Activated T-cell treated with anti-CD3 and anti-CD28 coated beads, Interleukin-2, amount 50 U/mL, for 1 hour (primary cell): ENCODE results near the gene SYS1.
A peak's percentile ranks its signal among the peaks of the same experiment; 100 is the strongest.

Source experiments
- DNase-seq: peaks from one replicate; pipeline ENCODE4 v3.0.0-alpha.2; 2020

Gene SYS1

GRCh38 chr20:45358282-45359068 is 4.5 kb upstream of the SYS1 start:
- no peak for DNase-seq

DNA sequence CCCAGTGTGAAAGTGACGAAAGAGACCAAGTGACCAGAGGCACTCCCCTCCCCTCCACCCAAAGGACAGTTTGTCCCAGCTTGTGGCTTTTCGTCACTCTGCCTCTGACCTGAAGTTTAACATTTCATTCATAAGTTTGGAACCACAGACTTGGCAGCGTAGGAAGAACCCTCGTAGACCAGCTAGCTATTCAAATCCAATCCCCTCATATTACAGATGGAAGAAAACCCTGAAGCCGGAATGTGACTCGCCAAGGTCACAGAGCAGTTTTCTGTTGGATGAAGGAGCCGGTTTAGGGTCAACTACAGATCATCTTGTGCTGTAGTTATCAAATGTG is 3.9 kb upstream of the SYS1 start:
- DNase-seq = no peak

GRCh38 chr20:45359406-45360148 is 3.4 kb upstream of the SYS1 start:
- DNase-seq = no peak

- DNase-seq = no peak
These were observed 1.2 kb upstream of the SYS1 start for GRCh38 chr20:45361793-45362192.

DNA sequence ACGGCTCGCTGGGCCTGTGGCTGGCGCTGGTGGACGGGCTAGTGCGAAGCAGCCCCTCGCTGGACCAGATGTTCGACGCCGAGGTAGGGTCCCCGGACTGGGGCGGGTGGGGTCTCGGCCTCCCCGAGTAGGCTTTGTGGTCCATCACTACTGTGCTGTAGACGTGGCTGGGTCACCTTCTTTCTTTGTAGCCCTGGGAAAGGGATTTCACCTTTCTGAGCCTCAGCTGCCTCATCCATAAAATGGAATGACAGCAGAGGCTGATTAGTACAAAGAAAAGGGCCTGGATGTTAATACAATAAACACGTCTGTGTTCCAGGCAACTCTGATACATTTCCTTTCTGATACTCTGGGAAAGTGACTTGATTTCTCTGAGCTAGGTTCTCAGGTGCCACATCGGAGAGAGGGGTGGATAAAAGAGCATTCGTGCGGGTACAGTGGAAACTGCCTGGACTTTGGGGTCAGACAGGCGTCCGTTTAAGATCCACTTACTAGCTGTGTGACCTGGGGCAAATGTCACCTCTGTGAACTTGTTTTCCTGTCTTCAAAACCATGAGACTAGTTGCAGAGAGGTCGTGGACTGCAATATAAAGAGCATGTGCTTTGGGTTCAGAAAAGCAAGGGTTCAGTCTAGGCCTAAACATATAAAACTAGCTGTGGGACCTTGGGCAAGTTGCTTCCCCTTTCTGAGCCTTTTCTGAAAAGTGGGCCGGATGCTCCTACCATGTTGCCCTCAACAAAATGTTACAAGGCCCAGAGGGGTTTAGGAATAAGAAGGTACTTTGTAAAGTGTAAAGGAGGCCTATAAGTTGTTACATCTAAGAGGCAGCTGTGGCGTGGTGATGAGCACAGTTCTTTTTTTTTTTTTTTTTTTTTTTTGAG is 896 bp downstream of the SYS1 start:
- DNase-seq = no peak

DNA sequence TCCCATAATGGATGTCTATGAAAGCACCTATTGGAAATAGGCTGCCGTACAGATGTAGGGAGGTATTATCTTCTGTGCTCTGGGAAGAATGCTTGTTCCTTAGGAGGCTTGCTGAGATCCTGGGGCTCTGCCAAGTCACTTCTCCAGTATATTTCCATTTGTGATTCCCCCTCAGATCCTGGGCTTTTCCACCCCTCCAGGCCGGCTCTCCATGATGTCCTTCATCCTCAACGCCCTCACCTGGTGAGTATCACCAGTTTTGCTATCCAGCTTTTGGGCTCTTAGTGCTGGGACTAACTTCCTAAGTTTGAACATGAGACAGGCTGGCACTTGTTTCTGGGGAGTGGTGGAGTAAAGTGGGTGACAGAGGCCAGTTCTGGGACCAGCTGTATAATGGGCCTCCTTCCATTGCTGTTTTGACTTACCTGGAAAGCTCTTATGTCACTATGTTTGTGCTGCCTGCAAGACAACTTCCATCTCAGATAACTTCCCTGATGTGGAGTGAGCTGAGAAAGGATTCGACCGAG is 2.6 kb downstream of the SYS1 start:
- DNase-seq = no peak

GRCh38 chr20:45366192-45366591 is 3.2 kb downstream of the SYS1 start:
- DNase-seq = no peak

DNA sequence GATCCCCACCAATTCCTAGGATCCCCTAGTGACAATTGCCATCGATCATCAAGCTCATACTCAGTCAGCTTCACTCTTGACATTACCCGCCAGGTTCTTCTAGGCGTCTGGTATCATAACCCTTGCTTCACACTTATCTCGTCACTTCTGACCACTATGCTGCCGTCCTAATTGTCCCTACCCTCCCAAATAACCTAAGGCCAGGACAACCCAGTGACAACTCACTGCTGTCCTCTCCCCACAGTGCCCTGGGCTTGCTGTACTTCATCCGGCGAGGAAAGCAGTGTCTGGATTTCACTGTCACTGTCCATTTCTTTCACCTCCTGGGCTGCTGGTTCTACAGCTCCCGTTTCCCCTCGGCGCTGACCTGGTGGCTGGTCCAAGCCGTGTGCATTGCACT is 3.7 kb downstream of the SYS1 start:
- DNase-seq = no peak

- no peak for DNase-seq
These were observed 4.2 kb downstream of the SYS1 start for GRCh38 chr20:45367126-45367525.

DNA sequence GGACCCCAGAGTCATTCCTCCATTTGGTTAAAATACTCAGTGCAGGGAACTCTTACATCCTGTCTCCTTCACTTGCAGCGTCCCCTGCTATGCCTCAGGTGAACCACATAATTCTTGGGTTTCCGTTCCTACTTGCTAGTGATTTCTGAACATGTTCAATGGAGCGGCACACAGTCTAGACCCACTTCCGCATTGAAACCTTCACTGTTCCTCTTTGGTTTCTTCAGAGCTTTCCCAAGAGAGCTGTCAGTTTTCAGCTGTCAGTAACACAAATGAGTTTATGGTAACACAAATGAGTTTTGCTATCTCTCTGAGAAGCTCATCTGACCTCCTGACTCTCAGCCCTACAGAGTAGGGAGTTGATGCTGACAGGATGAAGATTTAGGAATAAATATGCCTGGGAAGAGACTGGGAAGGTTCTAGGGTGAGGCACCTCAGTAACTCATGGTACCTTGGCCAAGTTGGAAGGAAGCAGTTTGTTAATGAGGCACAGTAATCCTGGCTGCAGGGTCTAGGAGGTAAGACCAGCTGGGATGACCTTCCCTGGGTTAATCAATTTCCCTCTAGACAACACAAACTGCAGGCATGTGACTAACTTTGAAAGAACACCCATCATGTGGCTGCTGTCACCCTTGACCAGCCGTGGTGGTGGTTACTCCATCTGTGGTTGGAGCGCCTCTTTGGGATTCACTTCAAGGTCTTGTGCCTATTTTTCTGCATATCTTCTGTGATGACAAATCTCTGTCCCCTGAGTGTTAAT is 5.4 kb downstream of the SYS1 start:
- no peak for DNase-seq

DNA sequence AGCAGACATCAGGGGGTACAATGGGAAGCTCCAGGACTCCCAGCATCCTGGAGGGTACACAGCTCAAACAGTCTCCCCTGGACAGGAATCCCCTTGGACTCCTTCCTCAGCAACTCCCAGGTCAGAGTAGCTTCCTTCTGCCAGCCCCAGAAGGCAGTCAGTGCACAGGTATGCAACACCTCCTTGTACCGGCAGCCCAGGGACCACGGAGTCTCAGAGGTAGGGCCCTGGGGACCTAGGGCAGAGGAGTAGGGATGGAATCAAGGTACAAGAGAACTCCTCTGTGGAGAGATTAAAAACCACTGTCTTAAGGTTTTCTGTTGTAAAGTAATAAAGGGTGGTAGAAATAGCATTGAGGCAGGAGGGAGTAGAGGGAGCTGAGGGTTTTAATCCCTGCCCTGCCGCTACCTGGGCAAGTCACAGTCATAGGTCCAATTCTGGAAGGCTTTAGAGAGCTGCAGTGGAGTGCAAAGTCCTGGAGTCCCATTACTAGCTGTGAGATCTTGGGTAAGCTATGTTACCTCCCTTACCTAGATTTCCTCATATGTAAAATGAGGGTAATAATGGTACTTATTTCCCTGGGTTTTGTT is 7.7 kb downstream of the SYS1 start:
- no peak for DNase-seq

DNA sequence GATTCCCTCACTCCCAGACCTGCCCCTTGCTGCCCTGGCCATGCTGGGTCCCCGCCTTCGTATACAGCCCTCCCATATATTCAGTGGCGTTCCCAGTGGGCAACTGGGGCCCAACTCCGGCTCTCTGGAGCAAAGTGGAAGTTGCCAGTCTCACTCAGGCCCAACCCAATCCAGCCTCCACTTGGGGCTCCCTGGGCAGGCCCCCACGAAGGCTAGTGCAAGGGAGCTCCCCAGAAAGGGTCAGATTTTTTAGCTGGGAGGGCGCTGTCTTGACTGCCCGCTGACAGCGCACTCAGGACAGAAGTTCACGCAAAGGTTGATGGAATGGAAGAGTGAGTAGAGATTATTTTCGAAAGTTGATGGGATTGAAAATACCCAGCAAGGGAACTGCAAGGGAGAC is 9.3 kb downstream of the SYS1 start:
- DNase-seq = no peak

GRCh38 chr20:45372646-45373352 is 9.8 kb downstream of the SYS1 start:
- DNase-seq = no peak

- DNase-seq = peak; percentile 89
These were observed 10.6 kb downstream of the SYS1 start for GRCh38 chr20:45373353-45374100.

DNA sequence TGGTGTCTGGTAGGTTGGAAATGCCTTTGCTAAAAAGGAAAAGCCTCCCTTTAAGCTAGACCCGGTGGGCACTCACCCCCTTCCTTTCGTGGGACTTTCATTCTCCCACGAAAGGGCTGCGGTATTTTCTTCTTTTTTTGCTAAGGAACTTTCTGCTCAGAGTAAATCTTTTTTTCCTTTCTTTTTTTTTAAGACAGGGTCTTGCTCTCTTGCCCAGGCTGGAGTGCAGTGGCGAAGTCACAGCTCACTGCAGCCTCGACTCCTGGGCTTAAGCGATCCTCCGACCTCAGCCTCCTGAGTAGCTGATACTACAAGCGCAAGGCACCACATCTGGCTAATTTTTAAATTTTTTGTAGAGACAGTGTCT is 11.1 kb downstream of the SYS1 start:
- no peak for DNase-seq

GRCh38 chr20:45374966-45375365 is 12.0 kb downstream of the SYS1 start:
- DNase-seq = no peak

DNA sequence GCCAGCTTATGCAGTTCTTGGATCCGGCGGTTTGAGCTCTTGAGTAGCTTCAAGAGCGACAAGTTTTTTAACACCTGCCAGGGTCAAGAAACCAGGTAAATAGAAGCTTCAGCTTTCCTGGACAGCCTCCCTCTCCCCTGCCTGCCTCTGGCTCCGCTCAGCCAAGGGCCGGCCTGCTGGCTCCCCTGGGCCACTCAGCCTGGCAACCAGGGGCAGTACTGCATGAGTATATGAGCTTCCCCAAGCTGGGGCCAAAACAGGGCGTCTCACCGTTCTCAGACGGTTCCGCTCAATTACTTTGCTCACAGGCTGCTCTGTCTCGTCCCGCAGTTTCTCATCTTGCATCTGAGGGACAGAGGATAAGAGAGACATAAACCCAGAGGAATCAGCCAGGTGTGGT is 14.3 kb downstream of the SYS1 start:
- no peak for DNase-seq

DNA sequence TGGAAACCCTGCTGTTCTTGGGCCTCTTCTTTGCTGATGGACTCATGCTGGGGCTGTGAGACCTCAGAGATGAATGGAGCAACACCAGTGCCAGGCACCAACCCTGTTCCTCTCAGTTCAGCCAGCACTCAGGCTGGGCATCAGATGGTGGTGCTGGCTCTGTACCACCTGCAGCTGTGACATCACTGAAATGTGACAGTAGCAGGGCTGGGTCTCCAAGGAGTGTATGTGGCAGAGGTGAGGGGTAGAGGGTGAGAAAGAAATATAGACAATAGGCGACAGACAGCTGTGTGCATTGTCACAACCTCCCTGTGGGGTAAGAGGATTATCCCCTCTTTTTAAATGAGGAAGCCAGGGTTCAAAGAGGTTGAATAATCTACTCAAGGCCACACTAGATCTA is 15.2 kb downstream of the SYS1 start, which contains the start of gene TP53TG5:
Gene TP53TG5 (minus strand): TSS at position 135 of the 400 bp plus-strand sequence. CDS start 89 bp downstream, at position 46.
- no peak for DNase-seq

- DNase-seq = no peak
These were observed 24.3 kb downstream of the SYS1 start for GRCh38 chr20:45387274-45387673.

DNA sequence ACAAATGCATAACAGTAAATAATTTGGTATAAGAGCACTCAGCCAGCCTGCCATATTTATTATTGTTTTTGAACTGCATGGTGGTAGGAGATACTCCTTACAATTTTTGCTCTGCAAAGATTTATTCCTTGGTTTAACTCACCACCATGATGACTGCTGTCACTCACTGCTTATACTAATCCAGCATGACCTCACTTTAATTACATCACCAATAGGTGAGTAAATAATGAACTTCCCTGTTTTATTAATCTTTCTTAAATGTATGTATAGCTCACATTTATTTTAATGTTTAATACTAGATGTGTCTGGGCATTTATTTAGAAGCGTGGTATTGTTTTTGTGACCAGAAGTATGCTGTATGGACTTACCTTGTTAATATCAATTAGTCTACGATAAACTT is 28.0 kb downstream of the SYS1 start:
- DNase-seq = no peak

- no peak for DNase-seq
These were observed 28.6 kb downstream of the SYS1 start for GRCh38 chr20:45391559-45391958.
